Nephron progenitor cell (in vitro differentiated cells): ENCODE data around the gene OR51F2.
"Not testable (repeated sequence)": the region's sequence is repeated elsewhere in the genome, so short reads cannot be mapped to it uniquely, and the experiment has no call there.

Source experiments
- DNase-seq: peaks from one replicate; pipeline ENCODE4 v3.0.0; 2021
- H3K27ac Mint-ChIP-seq: 2 replicates; pipeline ENCODE4 v1.8.0; 2021; ENCODE audit warnings: mild to moderate bottlenecking, moderate library complexity, mixed read lengths
- H3K27me3 Mint-ChIP-seq: 2 replicates; pipeline ENCODE4 v1.8.0; 2021; ENCODE audit warnings: mild to moderate bottlenecking, low read depth, mixed read lengths; ENCODE audit not compliant: poor library complexity
- H3K36me3 Mint-ChIP-seq: 2 replicates; pipeline ENCODE4 v1.8.0; 2021; ENCODE audit warnings: low read depth, mixed read lengths
- H3K4me1 Mint-ChIP-seq: 2 replicates; pipeline ENCODE4 v1.8.0; 2021; ENCODE audit warnings: mixed read lengths
- H3K4me3 Mint-ChIP-seq: 2 replicates; pipeline ENCODE4 v1.8.0; 2021; ENCODE audit warnings: mild to moderate bottlenecking, moderate library complexity, mixed read lengths
- H3K9me3 Mint-ChIP-seq: 2 replicates; pipeline ENCODE4 v1.8.0; 2021; ENCODE audit warnings: mild to moderate bottlenecking, moderate library complexity, mixed read lengths
- TF ChIP-seq, protein P1 (sequence below): fragments of 200-600 bp; sonication (generic); IDR thresholded peaks from 2 replicates; pipeline ENCODE4 v1.5.0; 2021; ENCODE audit warnings: antibody characterized with exemption

Gene OR51F2

DNA sequence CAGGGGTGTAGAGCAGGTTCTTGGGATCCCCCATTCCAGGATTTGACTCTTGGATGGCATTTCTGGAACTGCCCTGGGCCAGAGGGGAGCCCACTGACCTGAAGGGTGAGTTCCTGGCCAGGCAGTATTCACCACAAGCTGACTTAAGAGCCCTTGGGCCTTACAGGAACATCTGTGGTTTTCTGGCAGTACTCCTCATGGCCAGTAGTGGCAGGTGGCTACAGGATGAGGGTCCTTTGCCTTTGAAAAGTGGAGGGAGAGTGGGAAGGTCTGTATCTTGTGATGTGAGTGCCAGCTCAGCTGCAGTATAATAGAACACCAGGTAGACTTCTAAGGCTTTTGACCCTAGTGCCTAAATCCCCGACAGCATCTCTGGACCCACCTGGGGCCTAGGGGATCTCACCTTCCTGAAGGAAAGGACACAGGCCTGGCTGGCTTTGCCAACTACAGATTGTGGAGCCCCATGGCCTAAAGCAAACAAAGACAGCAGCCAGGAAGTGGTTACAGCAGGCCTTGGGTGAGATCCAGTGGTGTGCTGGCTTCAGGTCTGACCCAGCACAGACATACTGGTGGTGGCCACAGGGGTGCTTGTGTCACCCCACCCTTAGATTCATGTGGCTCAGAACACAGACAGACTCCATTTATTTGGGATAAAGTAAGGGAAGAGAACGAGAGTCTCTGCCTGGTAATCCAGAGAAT, 18.9 kb downstream of the OR51F2 start:
- no peak for DNase-seq
- Mint-ChIP-seq H3K4me3 (no peak overlapping the region), H3K27me3 (peaks cover 3% of the 10 kb centered on the region), H3K27ac (no peak overlapping the region), H3K4me1 (peaks cover 15% of the 10 kb centered on the region), H3K9me3 (peaks cover 33% of the 10 kb centered on the region), H3K36me3 (peaks cover 7% of the 10 kb centered on the region)
- TF ChIP-seq, protein P1, sequence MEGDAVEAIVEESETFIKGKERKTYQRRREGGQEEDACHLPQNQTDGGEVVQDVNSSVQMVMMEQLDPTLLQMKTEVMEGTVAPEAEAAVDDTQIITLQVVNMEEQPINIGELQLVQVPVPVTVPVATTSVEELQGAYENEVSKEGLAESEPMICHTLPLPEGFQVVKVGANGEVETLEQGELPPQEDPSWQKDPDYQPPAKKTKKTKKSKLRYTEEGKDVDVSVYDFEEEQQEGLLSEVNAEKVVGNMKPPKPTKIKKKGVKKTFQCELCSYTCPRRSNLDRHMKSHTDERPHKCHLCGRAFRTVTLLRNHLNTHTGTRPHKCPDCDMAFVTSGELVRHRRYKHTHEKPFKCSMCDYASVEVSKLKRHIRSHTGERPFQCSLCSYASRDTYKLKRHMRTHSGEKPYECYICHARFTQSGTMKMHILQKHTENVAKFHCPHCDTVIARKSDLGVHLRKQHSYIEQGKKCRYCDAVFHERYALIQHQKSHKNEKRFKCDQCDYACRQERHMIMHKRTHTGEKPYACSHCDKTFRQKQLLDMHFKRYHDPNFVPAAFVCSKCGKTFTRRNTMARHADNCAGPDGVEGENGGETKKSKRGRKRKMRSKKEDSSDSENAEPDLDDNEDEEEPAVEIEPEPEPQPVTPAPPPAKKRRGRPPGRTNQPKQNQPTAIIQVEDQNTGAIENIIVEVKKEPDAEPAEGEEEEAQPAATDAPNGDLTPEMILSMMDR = no peak

DNA sequence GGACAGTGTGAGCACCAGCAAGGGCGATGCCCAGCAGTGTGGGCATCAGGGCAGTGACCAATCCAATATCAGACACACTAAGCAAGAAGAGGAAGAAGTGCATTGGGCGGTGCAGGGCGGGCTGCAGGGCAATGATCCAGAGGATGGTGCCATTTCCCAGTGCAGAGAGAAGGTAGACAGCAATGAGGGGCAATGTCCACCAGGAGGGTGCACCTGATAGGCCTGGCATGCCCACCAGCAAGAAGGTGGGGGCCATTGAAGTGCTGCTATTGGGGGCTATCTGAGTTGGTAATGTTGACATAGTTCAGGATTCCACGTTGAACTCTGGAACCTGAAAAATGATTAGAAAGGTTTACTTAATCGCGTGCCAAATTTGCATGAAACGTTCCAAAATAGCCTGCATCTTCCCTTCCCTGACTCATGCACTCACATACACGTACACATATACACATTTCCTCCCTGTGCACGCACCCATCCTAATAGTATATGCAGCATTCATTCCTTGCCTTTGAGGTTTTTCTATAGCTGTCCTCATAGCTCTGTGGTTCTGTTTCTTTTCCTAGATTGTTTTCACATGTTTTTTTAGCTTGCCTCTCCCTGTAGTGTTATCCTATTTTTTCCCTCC, 27.9 kb downstream of the OR51F2 start, which contains the start of gene OR51S1:
Gene OR51S1, minus strand, starts transcription at position 301 of the 625 bp plus-strand sequence. Its CDS starts 0 bp downstream, at position 301.
- H3K27ac Mint-ChIP-seq = no peak within 1 kb of the TSS
- H3K27me3 Mint-ChIP-seq = peaks cover 5% of the 10 kb centered on the region
- H3K9me3 Mint-ChIP-seq = peaks cover 4% of the 10 kb centered on the region
- DNase-seq = no peak
- TF ChIP-seq, protein P1 = no peak
- H3K4me3 Mint-ChIP-seq = no peak within 1 kb of the TSS
- no peaks in the 10 kb centered on the region for H3K4me1 Mint-ChIP-seq
- no peaks in the 10 kb centered on the region for H3K36me3 Mint-ChIP-seq

DNA sequence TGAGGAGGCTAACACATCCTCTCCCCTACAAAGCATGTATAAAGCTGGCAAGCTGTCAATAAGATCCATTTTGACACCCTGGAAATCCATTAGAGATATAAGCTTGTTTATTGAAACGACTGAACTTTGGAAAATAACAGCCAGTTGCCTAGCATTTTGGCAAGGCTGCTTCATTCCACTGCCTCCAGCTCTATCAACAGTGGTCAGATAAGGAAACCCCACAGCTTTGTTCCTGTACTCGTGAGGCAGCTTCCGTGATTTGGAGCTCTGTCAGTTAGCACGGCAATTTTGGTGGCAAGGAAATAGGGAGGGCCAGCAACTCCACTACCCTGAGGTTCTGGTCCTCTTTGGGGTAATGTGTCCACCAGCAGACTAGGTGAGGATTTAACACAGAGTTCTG, 29.9 kb downstream of the OR51F2 start:
- no peaks in the 10 kb centered on the region for H3K4me1 Mint-ChIP-seq
- peaks cover 9% of the 10 kb centered on the region for H3K9me3 Mint-ChIP-seq
- no peak overlapping the region for H3K27ac Mint-ChIP-seq
- H3K27me3 Mint-ChIP-seq = peaks cover 5% of the 10 kb centered on the region
- TF ChIP-seq, protein P1 = no peak
- no peak overlapping the region for H3K4me3 Mint-ChIP-seq
- no peak for DNase-seq
- no peaks in the 10 kb centered on the region for H3K36me3 Mint-ChIP-seq

DNA sequence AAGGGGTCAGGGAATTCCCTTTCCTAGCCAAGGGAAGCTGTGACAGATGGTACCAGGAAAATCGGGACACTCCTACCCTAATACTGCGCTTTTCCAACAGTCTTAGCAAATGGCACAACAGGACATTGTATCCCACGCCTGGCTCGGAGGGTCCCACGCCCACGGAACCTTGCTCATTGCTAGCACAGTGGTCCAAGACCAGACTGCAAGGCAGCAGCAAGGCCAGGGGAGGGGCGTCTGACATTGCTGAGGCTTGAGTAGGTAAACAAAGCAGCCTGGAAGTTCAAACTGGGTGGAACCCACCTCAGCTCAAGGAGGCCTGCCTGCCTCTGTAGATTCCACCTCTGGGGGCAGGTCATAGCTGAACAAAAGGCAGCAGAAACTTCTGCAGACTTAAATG, 33.2 kb downstream of the OR51F2 start:
- not testable (repeated sequence) for H3K4me3 Mint-ChIP-seq, H3K36me3 Mint-ChIP-seq

GRCh38 chr11:4862447-4863236, 41.5 kb downstream of the OR51F2 start:
- TF ChIP-seq, protein P1 = no peak
- Mint-ChIP-seq H3K27me3 (peaks cover 9% of the 10 kb centered on the region), H3K27ac (no peak overlapping the region), H3K9me3 (peaks cover 28% of the 10 kb centered on the region), H3K4me1 (peaks cover 5% of the 10 kb centered on the region), H3K36me3 (no peaks in the 10 kb centered on the region), H3K4me3 (no peak overlapping the region)
- DNase-seq = no peak

More for the DNA sequence above, 33.2 kb downstream of the OR51F2 start:
- H3K27ac Mint-ChIP-seq, H3K4me1 Mint-ChIP-seq, H3K27me3 Mint-ChIP-seq, DNase-seq: not testable (repeated sequence)
- peaks cover 32% of the 10 kb centered on the region for H3K9me3 Mint-ChIP-seq

GRCh38 chr11:4863876-4864275, 42.8 kb downstream of the OR51F2 start:
- H3K27ac Mint-ChIP-seq = no peak overlapping the region
- TF ChIP-seq, protein P1 = no peak
- peaks cover 27% of the 10 kb centered on the region for H3K9me3 Mint-ChIP-seq
- no peaks in the 10 kb centered on the region for H3K36me3 Mint-ChIP-seq
- DNase-seq = no peak
- peaks cover 5% of the 10 kb centered on the region for H3K4me1 Mint-ChIP-seq
- no peak overlapping the region for H3K4me3 Mint-ChIP-seq
- peaks cover 5% of the 10 kb centered on the region for H3K27me3 Mint-ChIP-seq
